Endodermal cell (in vitro differentiated cells): ENCODE data around the gene SHC1. TPM values are rescaled to one million over a fixed set of nuclear protein-coding genes. Genes with fewer than 3 reads are reported as not detected.
A peak's percentile ranks its signal among the peaks of the same experiment; 100 is the strongest.

Experiments used
- DNase-seq: peaks from one replicate; pipeline ENCODE4 v3.0.0-alpha.2; 2017
- H3K27ac ChIP-seq: 2 replicates; pipeline ENCODE4 v1.5.1; 2013; ENCODE audit warnings: mild to moderate bottlenecking, low read depth, low read length, moderate library complexity
- H3K27me3 ChIP-seq: 2 replicates; pipeline ENCODE4 v1.6.1; 2013; ENCODE audit warnings: mild to moderate bottlenecking, low read length, moderate library complexity; ENCODE audit not compliant: insufficient read depth, control insufficient read depth, poor library complexity, severe bottlenecking
- H3K36me3 ChIP-seq: 2 replicates; pipeline ENCODE4 v1.7.0; 2013; ENCODE audit warnings: mild to moderate bottlenecking, low read length, moderate library complexity; ENCODE audit not compliant: control insufficient read depth, insufficient read depth
- H3K4me1 ChIP-seq: one replicate; pipeline ENCODE4 v1.7.0; 2013; ENCODE audit warnings: low read length; ENCODE audit not compliant: control insufficient read depth, insufficient read depth
- H3K4me3 ChIP-seq: 2 replicates; pipeline ENCODE4 v1.5.1; 2013; ENCODE audit warnings: mild to moderate bottlenecking, low read length, moderate library complexity
- H3K9ac ChIP-seq: 2 replicates; pipeline ENCODE4 v1.6.1; 2013; ENCODE audit warnings: mild to moderate bottlenecking, low read length, moderate library complexity; ENCODE audit not compliant: poor library complexity, severe bottlenecking; ENCODE audit errors: extremely low read depth
- H3K9me3 ChIP-seq: 2 replicates; pipeline ENCODE4 v1.6.1; 2013; ENCODE audit warnings: mild to moderate bottlenecking, low read length, moderate library complexity; ENCODE audit not compliant: control insufficient read depth
- H3K27ac Mint-ChIP-seq: 2 replicates; pipeline ENCODE4 v1.8.0; 2020; ENCODE audit warnings: mixed read lengths
- H3K27me3 Mint-ChIP-seq: 2 replicates; pipeline ENCODE4 v1.8.0; 2021; ENCODE audit warnings: mild to moderate bottlenecking, mixed read lengths; ENCODE audit not compliant: insufficient read depth
- H3K36me3 Mint-ChIP-seq: 2 replicates; pipeline ENCODE4 v1.8.0; 2020; ENCODE audit warnings: low read depth, mixed read lengths
- H3K4me1 Mint-ChIP-seq: 2 replicates; pipeline ENCODE4 v1.8.0; 2020; ENCODE audit warnings: mixed read lengths
- H3K4me3 Mint-ChIP-seq: 2 replicates; pipeline ENCODE4 v1.8.0; 2020; ENCODE audit warnings: mild to moderate bottlenecking, moderate library complexity, mixed read lengths
- H3K9me3 Mint-ChIP-seq: 2 replicates; pipeline ENCODE4 v1.8.0; 2020; ENCODE audit warnings: mild to moderate bottlenecking, mixed read lengths
- WGBS, 2 experiments: methylation state at CpG; one replicate each; pipeline versions ENCODE4 v1.1.5 to v1.1.7; 2013; ENCODE audit warnings: missing lambda C conversion rate in 2 of 2, mixed read lengths in 1 of 2; ENCODE audit not compliant: insufficient coverage in 1 of 2, insufficient read length in 1 of 2; 5-methylcytosine and 5-hydroxymethylcytosine counted together
- total RNA-seq, 2 donors: library from RNA; stranded (reverse); fragmentation: NEBNext Ultra II Directional in 1 of 2; extraction: Animal tissue kit (Norgen Biotek cat#: 25700) in 1 of 2; gene quantifications; 2 replicates in 1 of 2; 3 replicates in 1 of 2; pipeline ENCODE4 v1.2.1, GENCODE V29; 2021
- TF ChIP-seq, protein P1 (sequence below): fragments of 200-600 bp; sonication (generic); conservative IDR thresholded peaks from 2 replicates; pipeline ENCODE4 v1.5.0; 2021; ENCODE audit warnings: antibody characterized with exemption, mild to moderate bottlenecking

The SHC1 gene
- total RNA-seq, 2 donors from 2014 or later, result 157 to 231 TPM

DNA sequence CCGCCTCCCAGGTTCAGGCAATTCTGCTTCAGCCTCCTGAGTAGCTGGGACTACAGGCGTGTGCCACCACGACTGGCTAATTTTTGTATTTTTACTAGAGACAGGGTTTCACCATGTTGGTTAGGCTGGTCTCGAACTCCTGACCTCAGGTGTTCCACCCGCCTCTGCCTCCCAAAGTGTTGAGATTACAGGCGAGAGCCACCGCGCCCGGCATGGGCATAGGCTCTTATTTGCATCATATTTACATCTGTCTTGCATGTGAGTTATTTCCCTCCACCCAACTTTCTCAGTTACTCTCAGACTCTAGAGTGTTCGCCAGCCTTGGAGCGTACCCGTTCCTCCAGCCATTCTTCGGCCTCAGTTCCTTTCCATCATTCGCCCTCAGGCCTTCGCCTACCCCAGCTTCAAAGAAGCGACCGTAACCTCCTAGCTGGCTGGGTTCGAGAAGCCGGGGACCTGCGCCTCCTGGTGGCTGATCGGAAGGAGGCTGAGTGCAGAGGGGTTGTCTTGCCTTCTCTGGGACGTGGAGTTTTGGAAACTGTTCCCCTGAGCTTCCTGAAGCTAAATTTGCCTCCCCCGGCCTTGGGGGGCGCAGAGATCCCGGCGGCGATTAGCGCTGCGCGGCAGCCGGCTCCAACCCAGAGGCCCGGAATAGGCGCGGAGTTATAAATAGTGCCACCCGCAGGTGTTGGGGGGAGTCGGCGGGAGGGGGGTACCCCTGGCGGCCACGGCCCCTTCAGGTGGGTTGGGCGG is 28.4 kb upstream of the SHC1 start:
- no peaks in the 10 kb centered on the region for H3K9me3 ChIP-seq
- DNase-seq, result peak; percentile 94
- no peak overlapping the region for H3K9ac ChIP-seq
- peak overlapping the region; percentile 93 for H3K4me3 Mint-ChIP-seq
- peaks cover 10% of the 10 kb centered on the region for H3K4me1 Mint-ChIP-seq
- no peak overlapping the region for H3K4me3 ChIP-seq
- H3K27ac ChIP-seq, result no peak overlapping the region
- no peaks in the 10 kb centered on the region for H3K27me3 ChIP-seq
- no peaks in the 10 kb centered on the region for H3K4me1 ChIP-seq
- TF ChIP-seq, protein P1, sequence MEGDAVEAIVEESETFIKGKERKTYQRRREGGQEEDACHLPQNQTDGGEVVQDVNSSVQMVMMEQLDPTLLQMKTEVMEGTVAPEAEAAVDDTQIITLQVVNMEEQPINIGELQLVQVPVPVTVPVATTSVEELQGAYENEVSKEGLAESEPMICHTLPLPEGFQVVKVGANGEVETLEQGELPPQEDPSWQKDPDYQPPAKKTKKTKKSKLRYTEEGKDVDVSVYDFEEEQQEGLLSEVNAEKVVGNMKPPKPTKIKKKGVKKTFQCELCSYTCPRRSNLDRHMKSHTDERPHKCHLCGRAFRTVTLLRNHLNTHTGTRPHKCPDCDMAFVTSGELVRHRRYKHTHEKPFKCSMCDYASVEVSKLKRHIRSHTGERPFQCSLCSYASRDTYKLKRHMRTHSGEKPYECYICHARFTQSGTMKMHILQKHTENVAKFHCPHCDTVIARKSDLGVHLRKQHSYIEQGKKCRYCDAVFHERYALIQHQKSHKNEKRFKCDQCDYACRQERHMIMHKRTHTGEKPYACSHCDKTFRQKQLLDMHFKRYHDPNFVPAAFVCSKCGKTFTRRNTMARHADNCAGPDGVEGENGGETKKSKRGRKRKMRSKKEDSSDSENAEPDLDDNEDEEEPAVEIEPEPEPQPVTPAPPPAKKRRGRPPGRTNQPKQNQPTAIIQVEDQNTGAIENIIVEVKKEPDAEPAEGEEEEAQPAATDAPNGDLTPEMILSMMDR, result peak; percentile 94
- H3K27me3 Mint-ChIP-seq, result peaks cover 6% of the 10 kb centered on the region
- peak overlapping the region; percentile 70 for H3K27ac Mint-ChIP-seq
- WGBS, 2 experiments, result 25 to 53% methylated on average over 16 to 40 of the region's 40 CpGs
- no peaks in the 10 kb centered on the region for H3K36me3 ChIP-seq
- no peaks in the 10 kb centered on the region for H3K9me3 Mint-ChIP-seq
- H3K36me3 Mint-ChIP-seq, result no peaks in the 10 kb centered on the region

- H3K27ac Mint-ChIP-seq, result no peak overlapping the region
- Histone ChIP-seq H3K36me3 (no peaks in the 10 kb centered on the region), H3K9me3 (no peaks in the 10 kb centered on the region), H3K4me3 (no peak overlapping the region), H3K4me1 (no peaks in the 10 kb centered on the region), H3K27ac (no peak overlapping the region), H3K9ac (no peak overlapping the region), H3K27me3 (no peaks in the 10 kb centered on the region)
- H3K4me1 Mint-ChIP-seq, result peaks cover 10% of the 10 kb centered on the region
- TF ChIP-seq, protein P1, result peak; percentile 51
- no peak for DNase-seq
- 92 to 93% methylated on average over 5 to 16 of the region's 16 CpGs for WGBS, 2 experiments
- H3K9me3 Mint-ChIP-seq, result no peaks in the 10 kb centered on the region
- no peak overlapping the region for H3K4me3 Mint-ChIP-seq
- no peaks in the 10 kb centered on the region for H3K36me3 Mint-ChIP-seq
- peaks cover 6% of the 10 kb centered on the region for H3K27me3 Mint-ChIP-seq
These were observed 27.7 kb upstream of the SHC1 start for GRCh38 chr1:154998201-154998780.

DNA sequence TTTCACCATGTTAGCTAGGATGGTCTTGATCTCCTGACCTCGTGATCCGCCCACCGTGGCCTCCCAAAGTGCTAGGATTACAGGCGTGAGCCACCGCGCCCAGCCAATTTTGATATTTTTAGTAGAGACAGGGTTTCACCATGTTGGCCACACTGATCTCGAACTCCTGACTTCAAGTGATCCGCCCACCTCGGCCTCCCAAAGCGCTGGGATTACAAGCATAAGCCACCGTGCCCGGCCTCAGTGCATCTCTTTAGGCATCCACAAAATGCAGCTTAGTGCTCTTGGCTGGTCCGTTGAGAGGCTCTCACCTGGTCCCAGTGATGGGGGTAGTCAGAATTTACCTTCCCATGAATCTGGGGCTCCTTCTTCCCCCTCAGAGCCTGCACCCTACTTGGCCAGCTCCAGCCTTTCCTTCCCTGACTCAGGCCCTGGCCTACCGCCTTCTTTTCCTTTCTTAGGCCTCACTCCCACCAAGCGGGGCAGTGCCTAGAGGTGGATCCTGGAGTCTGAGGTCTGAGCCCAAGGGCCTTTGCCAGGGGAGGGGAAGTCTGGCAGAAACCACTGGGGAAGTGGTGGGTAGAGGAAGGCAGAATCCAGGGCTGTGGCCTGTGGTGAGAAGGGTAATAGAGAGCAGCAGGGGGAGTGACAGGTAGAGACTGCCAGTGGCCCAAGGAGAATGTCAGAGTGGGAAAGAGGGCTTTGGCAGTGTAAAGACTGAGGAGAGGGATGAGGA is 26.6 kb upstream of the SHC1 start:
- no peaks in the 10 kb centered on the region for H3K27me3 ChIP-seq
- TF ChIP-seq, protein P1, result no peak
- no peak overlapping the region for H3K9ac ChIP-seq
- Mint-ChIP-seq H3K4me3 (no peak overlapping the region), H3K4me1 (peaks cover 10% of the 10 kb centered on the region), H3K36me3 (no peaks in the 10 kb centered on the region), H3K27ac (no peak overlapping the region), H3K9me3 (no peaks in the 10 kb centered on the region), H3K27me3 (peaks cover 6% of the 10 kb centered on the region)
- no peaks in the 10 kb centered on the region for H3K36me3 ChIP-seq
- H3K4me1 ChIP-seq, result no peaks in the 10 kb centered on the region
- H3K27ac ChIP-seq, result no peak overlapping the region
- no peaks in the 10 kb centered on the region for H3K9me3 ChIP-seq
- WGBS, 2 experiments, result 87 to 94% methylated on average over 13 to 15 of the region's 15 CpGs
- no peak overlapping the region for H3K4me3 ChIP-seq
- no peak for DNase-seq
